Lower leg skin (tissue), 3 donors: Measurements from ENCODE around the gene FFAR3.

Source experiments
- CTCF ChIP-seq, 3 donors: fragments of 450-650 bp; IDR thresholded peaks; one replicate each; pipeline ENCODE4 v1.5.1; 2016; ENCODE audit warnings: antibody characterized with exemption in 3 of 3, mild to moderate bottlenecking in 3 of 3, moderate library complexity in 2 of 3
- POLR2A ChIP-seq, 2 donors: fragments of 450-650 bp; IDR thresholded peaks; one replicate each; pipeline ENCODE4 v1.6.1; 2016 to 2017; ENCODE audit warnings: antibody characterized with exemption in 2 of 2, mild to moderate bottlenecking in 1 of 2, moderate library complexity in 1 of 2

- TF ChIP-seq POLR2A (IDR thresholded peaks at IDR 0.05) = no peak
- no peak for TF ChIP-seq CTCF (IDR thresholded peaks at IDR 0.05)
Measured at GRCh38 chr19:35346193-35347052, 11.8 kb upstream of the FFAR3 start.
